ENCODE results near the gene TMEM45A. TPM values are rescaled to one million over a fixed set of nuclear protein-coding genes. Genes with fewer than 3 reads are reported as not detected.
"Not testable (repeated sequence)": the region's sequence is repeated elsewhere in the genome, so short reads cannot be mapped to it uniquely, and the experiment has no call there.

The TMEM45A gene
- total RNA-seq, 1 donor from 2014 or later, result 18.1 TPM

DNA sequence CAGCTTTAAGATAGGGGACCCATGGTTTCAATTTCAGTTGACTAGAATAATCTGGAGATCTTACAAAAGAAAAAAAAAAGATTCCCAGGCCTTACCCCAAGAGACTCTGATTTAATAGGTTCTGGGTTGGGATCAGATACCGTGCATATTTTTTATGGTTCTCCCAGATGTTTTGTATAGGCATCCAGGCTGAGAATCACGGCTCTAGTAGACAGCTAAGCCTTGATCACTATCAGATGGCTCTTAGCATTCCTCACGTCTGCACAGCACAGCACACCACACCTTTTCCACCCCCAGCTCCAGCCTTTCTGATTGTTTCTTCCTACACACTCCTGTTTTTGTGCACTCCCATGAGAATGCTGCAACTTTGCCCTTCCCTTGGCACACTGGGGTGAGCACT is 40.8 kb downstream of the TMEM45A start:
- DNase-seq (ENCODE audit: low read depth in 2 of 2), result no peak

DNA sequence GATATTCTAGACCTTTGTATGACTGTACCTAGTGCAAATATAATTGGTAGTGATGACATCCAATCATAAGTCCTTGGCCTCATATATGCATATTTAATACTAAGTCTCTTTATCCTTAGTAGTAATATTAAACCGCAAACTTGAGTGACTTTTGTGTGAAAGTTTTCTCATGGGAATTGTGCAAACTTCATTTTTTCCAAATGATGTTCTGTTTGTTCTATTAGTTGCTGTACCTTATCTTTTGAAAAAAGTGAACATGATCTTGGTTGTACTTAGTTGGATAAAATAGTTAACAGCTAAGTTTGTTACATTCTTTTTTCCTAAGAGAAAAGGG is 43.2 kb downstream of the TMEM45A start:
- DNase-seq (ENCODE audit: low read depth in 2 of 2), result no peak

DNA sequence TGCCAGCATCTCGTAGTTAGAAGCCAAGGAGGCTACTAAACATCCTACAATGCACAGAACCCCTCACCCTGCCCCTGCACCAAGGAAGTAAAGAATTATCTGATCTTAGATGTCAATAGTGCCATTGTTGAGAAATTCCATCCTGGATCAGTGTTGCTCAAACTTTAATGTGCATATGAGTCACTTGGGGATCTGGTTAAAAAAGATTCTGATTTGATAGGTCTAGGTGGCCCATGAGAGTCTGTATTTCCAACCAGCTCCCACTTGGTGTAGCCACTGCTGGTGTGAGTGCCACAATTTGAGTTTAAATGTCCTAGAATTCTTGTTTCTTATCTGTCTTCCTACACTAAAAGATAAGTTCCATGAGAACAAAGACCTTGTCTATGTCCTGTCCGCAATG is 43.7 kb downstream of the TMEM45A start:
- no peak for DNase-seq (ENCODE audit: low read depth in 2 of 2)

DNA sequence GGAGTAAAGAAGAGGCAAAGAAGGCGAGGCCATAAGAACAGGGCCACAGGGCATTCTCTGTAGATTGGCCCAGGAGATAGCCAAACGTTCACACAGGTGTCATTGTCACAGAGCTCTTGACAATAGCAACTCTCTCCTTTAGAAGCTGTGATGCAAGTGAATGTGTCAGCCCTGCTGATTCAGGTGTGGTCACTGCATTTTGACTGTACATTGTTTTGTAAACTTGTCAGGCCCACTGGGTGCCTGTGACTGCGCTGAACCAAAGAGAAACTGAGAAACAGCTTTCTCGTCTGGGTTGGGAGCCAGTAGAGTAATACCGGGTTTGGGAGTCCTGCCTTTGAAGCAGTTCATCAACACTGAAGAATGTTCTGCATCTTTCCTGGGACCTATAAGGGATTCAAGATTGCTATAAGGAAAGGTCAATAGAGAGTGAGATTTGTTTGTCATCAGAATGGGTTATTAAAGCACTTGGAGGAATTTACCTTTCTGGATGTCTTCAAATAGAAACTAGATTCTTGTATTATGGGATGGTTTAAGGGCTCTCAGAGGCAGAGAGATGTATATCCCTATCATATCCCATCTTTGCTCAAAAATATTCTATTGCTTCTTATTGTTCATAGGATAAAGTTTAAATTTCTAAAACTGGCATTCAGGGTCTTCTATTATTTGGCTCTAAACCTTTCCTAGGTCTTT is 45.4 kb downstream of the TMEM45A start:
- DNase-seq (ENCODE audit: low read depth in 2 of 2), result no peak

DNA sequence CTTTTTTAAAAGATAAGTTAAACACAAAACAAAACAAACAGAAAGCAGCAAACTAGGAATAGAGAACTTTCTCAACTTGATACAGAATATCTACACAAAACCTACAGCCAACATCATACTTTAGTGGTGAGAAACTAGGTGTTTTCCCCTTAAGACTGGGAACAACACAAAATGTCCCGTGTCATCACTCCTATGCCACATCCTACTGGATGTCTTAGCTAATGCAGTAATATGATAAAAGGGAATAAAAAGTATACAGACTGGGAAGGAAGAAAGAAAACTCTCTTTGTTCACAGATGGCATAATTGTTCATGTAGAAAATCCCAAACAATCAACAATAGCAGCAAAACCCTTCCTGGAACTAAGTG is 45.9 kb downstream of the TMEM45A start:
- DNase-seq (ENCODE audit: low read depth in 2 of 2), result no peak

DNA sequence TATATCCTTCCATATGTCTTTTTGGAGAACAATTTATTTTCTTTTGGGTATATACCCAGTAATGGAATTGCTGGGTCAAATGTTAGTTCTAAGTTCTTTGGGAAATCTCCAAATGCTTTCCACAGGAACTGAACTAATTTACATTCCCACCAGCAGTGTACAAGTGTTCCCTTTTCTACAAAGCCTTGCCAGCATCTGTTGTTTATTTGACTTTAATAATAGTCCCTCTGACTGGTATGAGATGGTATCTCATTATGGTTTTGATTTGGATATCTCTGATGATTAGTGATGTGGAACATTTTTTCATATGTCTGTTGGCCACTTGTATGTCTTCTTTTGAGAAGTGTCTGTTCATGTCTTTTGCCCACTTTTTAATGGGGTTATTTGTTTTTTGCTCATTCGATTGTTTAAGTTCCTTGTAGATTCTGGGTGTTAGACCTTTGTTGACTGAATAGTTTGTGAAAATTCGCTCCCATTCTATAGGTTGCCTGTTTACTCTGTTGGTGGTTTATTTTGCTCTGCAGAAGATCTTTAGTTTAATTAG is 48.4 kb downstream of the TMEM45A start:
- no peak for DNase-seq (ENCODE audit: low read depth in 2 of 2)

DNA sequence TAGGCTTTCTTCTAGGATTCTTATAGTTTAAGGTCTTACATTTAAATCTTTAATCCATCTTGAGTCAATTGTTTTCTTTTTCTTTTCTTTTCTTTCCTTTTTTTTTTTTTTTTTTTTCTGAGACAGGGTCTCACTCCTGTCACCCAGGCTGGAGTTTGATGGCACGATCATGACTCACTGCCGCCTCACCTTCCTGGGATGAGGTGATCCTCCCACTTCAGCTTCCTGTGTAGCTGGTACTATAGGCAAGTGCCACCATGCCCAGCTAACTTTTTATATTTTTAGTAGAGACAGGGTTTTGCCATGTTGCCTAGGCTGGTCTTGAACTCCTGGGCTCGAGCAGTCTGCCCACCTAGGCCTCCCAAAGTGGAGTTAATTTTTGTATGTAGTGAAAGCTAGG is 49.0 kb downstream of the TMEM45A start:
- not testable (repeated sequence) for DNase-seq (ENCODE audit: low read depth in 2 of 2)

DNA sequence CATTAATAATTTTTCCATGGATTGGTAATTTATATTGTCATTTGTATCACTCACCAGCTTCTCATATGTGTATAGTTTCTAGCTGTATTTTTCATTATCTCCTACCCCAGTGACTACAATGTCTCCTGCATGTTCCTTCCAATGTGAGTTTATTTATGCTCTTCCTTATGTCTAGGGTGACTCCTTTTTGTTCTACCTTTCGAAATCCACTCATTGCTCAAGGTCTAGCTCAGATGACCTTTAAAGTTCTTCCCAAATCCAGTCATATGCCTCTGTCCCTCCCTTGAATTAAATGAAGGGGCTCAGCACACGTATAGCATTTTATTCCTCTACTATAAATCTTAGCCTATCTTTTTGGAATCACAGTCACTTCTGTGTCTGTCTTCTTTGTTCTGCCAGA is 53.0 kb downstream of the TMEM45A start:
- no peak for DNase-seq (ENCODE audit: low read depth in 2 of 2)

DNA sequence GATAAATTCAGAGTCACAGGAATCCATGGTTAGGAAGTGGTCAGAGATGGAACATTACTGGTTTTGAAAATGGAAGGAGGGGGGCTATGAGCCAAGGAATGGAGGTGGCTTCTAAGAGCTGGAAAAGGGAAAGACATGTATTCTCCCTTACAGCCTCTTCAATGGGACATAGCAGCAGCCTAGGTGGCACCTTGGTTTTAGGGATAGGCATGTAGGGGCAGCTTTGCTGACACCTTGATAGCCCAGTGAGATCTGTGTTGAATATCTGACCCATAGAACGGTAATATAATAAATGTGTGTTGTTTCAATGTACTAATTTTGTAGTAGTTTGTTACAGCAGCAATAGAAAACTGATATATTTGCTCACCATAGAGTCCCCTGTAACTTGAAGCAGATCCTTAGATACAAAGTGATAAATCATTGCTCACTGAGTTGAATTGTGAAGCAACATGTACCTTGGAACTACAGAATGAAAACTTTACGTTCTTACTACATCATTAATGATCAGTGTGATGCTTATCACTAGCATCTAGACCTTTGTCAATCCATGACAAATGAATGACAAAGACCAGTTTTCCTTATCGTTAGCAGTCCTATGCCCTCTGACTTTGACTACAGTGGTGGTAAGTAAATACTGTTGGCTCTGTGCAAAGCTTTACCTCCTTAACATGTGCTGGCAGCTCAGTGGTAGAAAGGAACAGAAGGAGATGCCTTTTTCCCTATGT is 53.8 kb downstream of the TMEM45A start:
- DNase-seq (ENCODE audit: low read depth in 2 of 2), result no peak

DNA sequence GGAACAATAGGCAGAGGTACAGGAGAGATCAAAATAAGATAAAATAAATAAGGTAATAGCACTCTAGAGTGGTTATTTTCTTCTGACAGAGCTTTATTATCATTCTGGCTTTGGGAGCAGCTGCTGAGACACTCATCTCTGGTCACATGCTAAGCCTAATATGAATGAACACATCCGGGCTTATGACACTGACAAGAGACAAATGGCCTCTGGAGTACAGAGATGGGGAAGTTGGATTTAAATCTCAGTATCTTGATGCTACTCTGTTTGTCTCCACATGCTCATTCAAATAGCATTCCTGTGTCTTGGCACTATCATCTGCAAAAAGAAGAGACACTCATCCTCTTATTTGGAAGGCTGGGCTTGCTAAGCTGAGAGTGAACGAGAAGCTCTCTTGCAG is 55.6 kb downstream of the TMEM45A start:
- no peak for DNase-seq (ENCODE audit: low read depth in 2 of 2)

DNA sequence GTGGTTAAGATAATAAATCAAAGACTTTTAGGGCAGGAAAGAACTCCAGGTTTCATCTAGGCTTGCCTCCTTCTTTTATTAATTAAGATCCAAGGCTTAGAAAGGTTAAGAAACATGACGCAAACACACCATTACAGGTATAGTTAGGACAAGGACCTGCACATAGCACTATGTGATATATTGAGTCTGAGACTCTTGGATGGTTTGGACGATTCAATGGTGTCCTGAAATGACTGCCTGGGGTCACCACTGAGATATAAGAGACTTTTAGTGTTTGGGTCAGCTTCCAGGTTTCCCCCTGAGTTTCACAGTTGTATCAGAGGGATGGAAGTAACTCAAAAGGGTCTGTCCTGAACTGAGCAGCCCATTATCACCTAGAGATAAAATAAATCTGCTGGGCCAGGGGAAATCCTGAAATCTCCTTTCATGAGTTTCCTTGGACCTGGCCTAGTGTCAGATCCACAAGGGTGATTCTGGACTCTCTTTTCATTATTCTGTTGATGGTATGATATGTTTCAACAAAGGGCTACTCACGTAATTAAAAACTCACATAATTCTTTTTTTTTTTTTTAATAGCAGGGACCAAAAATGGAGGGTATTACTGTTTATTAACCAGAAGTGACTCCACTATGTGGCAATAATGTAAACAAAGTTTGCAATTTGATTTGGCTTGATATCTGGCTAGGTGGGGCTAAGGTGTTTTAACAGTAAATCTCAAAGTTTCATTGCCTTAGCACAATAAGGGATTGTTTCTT is 61.4 kb downstream of the TMEM45A start:
- no peak for DNase-seq (ENCODE audit: low read depth in 2 of 2)

DNA sequence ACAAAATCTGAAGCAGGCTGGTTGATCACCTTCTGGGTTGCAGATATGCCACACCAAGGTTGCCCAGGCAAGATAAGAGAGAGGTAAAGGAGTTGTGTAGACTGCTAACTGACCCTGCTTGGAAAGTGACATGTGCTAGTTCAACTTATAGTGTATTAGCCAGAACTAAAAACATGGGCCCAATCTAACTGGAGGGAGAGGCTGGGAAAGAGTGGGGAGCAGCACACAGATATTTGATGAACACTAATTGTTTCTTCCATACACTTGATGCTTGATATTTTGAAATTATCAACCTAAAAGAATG is 61.9 kb downstream of the TMEM45A start:
- no peak for DNase-seq (ENCODE audit: low read depth in 2 of 2)

DNA sequence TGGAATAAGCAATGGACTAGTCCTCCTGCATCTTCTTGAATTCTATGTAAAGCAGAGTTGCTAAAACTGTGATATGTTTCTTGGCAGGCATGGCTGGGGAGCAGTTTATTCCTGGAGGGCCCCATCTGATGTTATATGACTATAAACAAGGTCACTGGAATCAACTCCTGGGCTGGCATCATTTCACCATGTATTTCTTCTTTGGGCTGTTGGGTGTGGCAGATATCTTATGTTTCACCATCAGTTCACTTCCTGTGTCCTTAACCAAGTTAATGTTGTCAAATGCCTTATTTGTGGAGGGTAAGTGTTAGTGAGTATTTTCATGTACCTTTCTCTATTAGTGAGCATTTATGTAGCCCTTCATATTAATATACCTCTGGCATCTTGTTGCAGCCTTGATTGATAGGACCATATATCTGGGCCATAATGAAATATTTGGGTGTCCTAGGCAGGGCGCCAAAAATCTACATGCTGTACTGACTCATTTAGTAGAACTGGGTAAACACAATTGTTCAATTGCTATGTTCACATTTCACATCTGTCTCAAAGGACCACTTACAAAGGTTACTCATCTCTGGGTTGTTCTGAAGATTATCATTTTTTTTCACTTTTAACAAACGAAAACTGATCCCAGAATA is 64.4 kb downstream of the TMEM45A start:
- DNase-seq (ENCODE audit: low read depth in 2 of 2), result peak in 1 of 2 donors; percentile 65

DNA sequence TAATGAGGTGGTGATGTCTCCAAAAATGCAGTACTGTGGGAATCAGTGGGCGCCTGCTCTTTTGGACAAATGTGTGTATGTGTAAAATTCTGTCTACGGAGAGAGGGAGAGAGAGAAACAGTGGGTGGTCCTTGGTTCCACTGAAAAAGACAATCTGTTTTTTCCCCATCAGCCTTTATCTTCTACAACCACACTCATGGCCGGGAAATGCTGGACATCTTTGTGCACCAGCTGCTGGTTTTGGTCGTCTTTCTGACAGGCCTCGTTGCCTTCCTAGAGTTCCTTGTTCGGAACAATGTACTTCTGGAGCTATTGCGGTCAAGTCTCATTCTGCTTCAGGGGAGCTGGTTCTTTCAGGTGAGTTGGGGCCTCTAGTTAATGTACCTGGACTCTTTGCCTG is 65.8 kb downstream of the TMEM45A start:
- DNase-seq (ENCODE audit: low read depth in 2 of 2), result no peak

DNA sequence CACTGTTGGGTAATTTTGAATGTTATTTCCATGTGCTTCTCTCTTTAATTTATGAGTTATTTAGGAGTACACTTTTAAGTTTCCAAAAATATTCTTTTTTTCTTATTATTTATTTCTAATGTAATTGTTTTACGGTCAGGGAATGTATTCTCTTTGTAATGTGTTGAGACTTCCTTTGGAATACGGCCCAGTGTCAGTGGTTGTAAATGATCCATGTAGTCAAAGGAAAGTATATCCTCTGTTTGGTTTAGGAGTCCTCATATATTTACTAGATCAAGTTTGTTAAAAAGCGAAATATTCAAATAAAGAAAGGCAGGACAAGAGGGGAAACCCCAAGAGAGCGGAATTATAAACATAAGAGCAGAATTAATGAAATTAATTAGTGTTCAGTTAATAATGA is 68.0 kb downstream of the TMEM45A start:
- no peak for DNase-seq (ENCODE audit: low read depth in 2 of 2)

DNA sequence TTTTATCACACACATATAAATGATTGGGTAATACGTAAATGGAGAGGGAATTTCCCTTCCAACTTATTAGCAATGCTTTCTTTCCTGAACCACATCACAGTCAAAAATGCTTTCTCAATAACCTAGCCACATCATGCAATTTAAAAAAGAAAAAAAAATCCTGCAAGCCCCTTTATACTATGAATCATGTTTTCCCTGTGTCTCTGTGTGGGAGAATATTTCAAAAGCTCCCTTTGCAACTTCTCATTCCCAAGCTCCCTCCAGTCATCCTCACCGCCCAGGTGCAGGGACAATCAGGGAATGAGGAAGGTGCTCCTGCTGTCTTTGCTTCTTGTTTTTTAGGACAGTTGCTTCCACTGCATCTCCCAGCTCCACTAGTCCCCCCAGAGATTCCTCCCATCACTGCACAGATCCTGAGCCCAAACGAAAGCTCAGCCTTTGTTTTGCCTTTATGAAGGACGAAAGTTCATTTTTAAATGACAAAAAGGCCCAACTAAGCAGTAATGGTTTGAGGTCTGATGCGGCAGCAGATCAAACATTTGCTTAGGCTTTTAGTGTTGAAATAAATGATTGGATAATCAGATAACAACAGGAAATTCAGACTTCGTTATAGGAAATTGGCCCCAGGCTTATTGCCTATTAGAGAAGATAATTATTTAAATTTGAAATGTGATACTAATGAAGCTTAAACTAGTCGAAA is 69.2 kb downstream of the TMEM45A start:
- DNase-seq (ENCODE audit: low read depth in 2 of 2), result peak; percentile 2 to 20

DNA sequence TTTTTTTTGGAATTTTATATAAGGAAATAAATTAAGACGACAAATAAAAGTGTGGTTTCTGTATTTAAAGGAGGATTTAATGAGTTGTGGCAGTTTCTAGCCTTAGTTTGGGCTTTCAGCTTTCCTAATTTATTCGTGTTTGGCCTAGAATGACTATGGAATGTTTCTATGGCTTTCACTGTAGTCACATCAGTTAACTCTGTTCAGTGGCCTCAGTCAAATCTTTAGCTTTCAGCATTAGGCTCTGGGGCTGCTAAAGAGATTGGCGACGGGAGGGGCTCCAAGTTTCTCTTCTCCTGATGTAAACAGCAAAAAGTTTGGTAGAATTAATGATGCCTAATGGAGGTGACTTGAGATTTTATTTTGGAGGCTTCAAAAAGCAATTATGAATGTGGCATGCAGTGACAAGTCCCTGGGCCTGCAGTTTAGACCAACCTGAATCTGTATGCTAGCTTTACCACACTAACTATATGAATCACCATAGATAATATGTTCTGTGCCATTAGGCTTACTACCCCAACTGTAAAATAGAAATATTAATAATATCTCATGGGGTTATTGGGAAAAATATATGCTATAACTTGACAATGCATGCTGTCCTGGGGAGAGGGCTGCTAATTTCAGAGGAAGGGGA is 69.9 kb downstream of the TMEM45A start:
- DNase-seq (ENCODE audit: low read depth in 2 of 2), result no peak

DNA sequence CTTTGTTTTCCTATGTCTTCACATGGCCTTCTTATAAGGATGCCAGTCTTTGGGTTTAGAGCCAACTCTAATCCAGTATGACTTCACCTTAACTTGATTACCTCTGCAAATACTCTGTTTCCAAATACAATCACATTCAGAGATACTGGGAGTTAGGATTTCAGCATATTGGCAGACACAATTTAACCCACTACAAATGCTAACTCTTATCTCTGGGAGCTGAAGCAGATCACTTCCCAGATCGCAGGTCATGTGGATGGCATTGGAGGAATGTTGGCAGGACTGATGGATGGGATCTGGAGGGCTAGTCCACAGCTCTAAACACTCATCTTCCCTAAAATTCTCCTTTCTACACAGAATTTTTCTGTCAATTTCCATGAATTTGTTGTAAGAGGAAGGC is 70.8 kb downstream of the TMEM45A start:
- DNase-seq (ENCODE audit: low read depth in 2 of 2), result no peak

DNA sequence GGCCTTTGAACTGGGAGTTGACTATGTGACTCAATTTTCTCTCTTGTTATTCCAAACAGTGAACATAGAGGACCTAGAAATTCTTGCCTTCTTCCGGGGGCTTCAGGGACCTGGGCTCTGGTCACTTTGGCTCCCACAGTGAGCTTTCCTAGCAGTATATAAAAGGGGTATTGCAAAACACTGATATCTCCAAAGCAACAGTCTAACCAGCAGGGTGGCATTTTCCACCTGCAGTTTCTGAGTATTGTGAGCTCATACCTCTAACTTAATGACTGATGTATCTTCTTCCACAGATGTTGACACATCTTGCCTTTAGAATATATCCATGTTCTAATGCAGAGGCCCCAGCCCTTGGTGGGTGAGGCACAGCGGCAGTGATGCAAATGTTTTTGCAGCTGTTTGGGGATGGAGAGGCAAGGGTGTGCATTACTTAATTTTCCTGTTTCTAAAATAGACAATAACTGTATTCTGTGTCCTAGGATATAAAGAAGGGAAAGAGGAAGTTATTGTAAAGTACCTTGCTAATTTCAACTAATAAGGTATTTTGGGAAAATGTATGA is 71.3 kb downstream of the TMEM45A start:
- DNase-seq (ENCODE audit: low read depth in 2 of 2), result peak in 1 of 2 donors; percentile 0

DNA sequence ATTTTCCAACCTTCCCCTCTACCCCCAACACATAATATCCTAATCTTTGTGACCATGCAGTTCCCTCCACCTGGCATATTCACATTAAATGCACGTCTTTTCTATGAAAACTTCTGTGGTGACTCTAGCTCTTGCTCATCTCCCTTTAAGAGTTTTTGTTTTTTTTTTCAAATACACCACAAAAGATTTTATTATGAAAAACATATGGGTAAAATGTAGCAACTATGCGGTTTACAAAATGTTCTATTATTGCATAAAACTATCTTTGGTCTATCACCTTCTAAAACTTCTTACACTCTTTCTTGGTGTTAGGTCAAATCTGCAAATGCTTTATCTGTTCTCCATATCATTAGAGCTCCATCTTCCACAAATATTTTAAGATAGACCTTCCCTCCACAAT is 78.4 kb downstream of the TMEM45A start:
- no peak for DNase-seq (ENCODE audit: low read depth in 2 of 2)

DNA sequence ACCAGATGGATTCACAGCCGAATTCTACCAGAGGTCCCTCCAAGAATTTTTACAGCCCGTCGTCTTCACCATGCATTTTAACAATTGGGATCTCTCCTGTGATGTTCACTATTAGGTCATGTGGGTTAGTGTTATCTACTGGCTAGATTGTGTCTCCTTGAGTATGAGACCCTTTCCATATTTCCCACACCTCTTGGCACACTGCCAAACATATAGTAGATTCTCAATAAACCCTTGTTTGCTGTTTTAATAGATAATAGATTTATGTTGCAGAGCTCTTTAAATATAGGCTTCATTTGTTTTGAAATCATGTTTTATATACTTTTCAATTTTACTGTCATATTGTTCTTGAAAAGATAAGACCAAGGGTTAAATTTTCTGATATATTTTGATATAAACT is 82.1 kb downstream of the TMEM45A start:
- no peak for DNase-seq (ENCODE audit: low read depth in 2 of 2)
